Endothelial cell of umbilical vein (primary cell): ENCODE data around the gene ZNF281.
"Not testable (repeated sequence)": the region's sequence is repeated elsewhere in the genome, so short reads cannot be mapped to it uniquely, and the experiment has no call there.

Experiments used
- FOS ChIP-seq: IDR thresholded peaks from 2 replicates; pipeline ENCODE4 v1.6.1; 2011; ENCODE audit warnings: mild to moderate bottlenecking, low read length, moderate library complexity, borderline replicate concordance; ENCODE audit not compliant: insufficient read depth
- POLR2A ChIP-seq: IDR thresholded peaks from 2 replicates; pipeline ENCODE4 v1.6.1; 2012; ENCODE audit warnings: low read depth, mild to moderate bottlenecking, control low read depth, low read length
- POLR2AphosphoS5 ChIP-seq: IDR thresholded peaks from 2 replicates; pipeline ENCODE4 v1.6.1; 2012; ENCODE audit warnings: low read depth, mild to moderate bottlenecking, control low read depth, low read length, moderate library complexity; ENCODE audit not compliant: insufficient read depth

DNA sequence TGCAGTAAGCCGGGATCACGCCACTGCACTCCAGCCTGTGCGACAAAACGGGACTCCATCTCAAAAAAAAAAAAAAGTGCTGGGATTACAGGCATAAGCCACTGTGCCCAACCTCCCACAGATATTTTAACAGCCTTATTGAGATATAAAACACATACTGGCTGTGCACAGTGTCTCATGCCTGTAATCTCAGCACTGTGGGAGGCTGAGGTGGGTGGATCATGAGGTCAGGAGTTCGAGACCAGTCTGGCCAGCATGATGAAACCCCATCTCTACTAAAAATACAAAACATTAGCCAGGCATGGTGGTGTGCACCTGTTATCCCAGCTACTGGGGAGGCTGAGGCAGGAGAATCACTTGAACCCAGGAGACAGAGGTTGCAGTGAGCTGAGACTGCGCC lies 51.9 kb downstream of the ZNF281 start:
- not testable (repeated sequence) for TF ChIP-seq FOS, POLR2AphosphoS5, POLR2A
